ENCODE measurements around the gene C2CD2. TPM values are rescaled to one million over a fixed set of nuclear protein-coding genes. Genes with fewer than 3 reads are reported as not detected.

The C2CD2 gene
- total and polyA plus RNA-seq, 2 of the 8 experiments (the other 6 are each of a cell fraction or from before 2014, with no cell fraction given), result 10.4 to 13.0 TPM

DNA sequence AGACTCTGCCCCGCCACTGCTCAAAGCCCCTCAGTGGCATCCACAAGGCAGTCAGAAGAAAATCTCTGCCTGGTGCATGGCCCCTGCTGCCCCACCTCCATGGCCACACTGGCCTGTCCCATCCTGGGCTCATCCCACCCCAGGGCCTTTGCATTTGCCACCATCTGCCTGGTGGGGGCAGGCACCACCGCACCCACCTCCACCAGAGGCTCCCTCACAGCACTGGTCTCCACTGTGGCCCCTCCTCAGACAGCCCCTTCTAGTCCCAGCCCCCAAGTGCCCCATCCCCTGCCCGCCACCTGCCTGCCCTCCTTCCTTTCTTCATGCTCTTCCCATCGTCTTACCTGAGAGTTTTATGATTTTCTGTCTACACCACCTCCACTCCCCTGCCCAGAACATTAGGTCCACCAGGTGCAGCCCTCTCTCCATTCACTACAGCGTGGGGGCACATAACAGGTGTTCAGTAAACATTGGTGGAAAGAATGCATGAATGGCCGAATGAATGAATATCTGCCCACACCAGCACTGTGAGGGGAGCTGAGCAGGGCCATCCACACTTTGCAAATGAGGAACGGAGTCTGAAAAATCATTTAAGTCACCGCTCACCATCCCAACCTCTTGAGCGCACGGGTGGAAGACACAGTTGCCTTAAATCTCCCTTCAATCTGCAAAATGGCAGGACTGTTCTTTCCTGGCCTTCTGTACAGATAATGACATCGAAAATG lies 76.7 kb downstream of the C2CD2 start (continued):
- TF ChIP-seq SIN3A (conservative IDR thresholded peaks at IDR 0.05 in 1 of 2, IDR thresholded peaks at IDR 0.05 in 1 of 2; ENCODE audit: low read depth in 1 of 2, low read length in 2 of 2) (no peak), KDM1A (IDR thresholded peaks at IDR 0.05; ENCODE audit: borderline replicate concordance, low read length) (no peak)
